Measurements from ENCODE around the gene TDRD10.

DNA sequence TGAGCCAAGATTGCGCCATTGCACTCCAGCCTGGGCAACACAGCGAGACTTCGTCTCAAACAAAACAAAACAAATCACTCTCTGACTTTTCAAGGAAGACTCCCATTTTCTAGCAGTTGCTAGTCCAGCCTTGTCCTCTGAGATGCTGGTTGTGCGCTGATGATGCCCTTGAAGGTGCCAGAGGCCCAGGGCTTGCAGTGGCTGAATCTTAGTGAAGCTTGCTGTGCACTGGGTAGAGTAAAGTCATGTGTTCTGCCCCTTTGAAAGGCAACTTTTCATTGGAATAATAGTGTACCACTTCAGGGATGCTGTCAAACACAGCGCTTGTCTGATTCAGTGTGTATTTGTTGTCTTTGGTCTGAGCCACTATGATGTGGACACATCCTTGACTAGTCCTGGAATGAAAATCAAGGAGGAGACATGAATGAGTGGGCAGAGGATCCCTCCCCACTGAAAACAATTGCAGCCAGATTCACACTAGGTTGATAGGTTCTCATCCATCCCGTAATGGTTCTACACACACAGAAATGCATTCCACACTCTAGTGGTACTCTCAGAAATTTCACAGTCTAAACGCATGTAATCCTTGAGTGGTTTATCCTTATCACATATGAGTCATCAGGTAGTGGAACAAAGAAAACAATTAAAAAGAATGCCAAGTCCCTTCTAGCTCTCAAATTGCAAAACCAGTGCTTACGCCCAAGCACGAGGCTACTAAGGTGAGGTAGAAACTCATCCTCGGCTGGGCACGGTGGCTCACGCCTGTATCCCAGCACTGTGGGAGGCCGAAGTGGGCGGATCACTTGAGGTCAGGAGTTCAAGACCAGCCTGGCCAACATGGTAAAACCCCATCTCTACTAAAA, 17.8 kb upstream of the TDRD10 start:
- TF ChIP-seq, protein P1, sequence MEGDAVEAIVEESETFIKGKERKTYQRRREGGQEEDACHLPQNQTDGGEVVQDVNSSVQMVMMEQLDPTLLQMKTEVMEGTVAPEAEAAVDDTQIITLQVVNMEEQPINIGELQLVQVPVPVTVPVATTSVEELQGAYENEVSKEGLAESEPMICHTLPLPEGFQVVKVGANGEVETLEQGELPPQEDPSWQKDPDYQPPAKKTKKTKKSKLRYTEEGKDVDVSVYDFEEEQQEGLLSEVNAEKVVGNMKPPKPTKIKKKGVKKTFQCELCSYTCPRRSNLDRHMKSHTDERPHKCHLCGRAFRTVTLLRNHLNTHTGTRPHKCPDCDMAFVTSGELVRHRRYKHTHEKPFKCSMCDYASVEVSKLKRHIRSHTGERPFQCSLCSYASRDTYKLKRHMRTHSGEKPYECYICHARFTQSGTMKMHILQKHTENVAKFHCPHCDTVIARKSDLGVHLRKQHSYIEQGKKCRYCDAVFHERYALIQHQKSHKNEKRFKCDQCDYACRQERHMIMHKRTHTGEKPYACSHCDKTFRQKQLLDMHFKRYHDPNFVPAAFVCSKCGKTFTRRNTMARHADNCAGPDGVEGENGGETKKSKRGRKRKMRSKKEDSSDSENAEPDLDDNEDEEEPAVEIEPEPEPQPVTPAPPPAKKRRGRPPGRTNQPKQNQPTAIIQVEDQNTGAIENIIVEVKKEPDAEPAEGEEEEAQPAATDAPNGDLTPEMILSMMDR (conservative IDR thresholded peaks at IDR 0.05; ENCODE audit: low read depth, low read length) = no peak
- TF ChIP-seq POLR2A (IDR thresholded peaks at IDR 0.05; ENCODE audit: low read depth, low read length) (no peak), SMC3 (IDR thresholded peaks at IDR 0.05; ENCODE audit: low read depth, low read length) (no peak), RFX5 (IDR thresholded peaks at IDR 0.05; ENCODE audit: low read depth, low read length) (no peak)

Data from IMR-90 (cell line).